ENCODE results near the gene BDNF.

DNA sequence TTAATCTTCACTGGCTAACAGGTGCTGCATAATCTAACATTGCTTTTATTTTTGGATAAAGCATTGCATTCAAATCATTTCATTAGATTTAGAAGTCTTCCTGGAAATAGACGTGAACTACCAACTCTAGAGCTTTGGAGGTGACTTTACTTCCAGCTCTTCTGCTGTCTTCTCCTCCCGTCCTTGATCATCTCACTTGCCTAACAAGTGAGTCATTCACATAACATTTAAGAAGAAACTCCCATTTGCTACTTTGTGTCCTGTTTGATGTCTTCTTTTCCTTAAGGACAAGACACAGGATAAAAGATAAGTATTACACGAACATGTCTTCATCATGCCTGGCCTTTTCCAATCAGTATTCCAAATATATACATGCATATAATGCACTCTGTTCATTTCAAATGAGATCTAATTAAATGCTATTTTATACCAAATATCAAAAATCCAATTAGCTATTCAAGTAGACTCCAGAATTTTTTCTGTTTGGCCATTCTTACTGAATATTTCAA lies 88.3 kb downstream of the BDNF start:
- TF ChIP-seq CTCF (optimal IDR thresholded peaks at IDR 0.05 in 1 of 3, IDR thresholded peaks at IDR 0.05 in 1 of 3, conservative IDR thresholded peaks at IDR 0.05 in 1 of 3; ENCODE audit: extremely low read depth in 1 of 3, insufficient read depth in 2 of 3, low read length in 3 of 3) (no peak), EZH2 (IDR thresholded peaks at IDR 0.05; ENCODE audit: low read length) (no peak)
